ENCODE results near the gene TTR.

The TTR gene

DNA sequence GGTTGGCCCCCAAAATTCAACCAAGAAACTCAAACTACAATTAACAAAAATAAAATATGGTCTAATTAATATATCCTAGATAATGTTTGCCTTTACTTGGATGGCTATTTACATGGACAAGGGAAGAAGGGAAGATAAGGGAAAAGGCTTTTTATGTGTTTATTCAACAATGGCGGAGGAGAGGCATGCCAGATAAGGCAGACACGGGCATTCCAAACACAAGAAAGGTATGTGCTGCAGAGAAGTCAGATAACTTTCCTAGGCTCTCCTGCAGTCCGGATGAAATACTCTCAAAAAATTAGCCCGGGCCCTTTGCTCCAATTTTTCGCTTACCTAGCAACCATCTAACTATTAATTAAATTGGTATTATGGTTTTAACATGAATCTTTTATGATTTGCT lies 5.1 kb upstream of the TTR start:
- no peak overlapping the region for H3K4me3 ChIP-seq (ENCODE audit: low read depth, low read length)
- TF ChIP-seq, protein P1, sequence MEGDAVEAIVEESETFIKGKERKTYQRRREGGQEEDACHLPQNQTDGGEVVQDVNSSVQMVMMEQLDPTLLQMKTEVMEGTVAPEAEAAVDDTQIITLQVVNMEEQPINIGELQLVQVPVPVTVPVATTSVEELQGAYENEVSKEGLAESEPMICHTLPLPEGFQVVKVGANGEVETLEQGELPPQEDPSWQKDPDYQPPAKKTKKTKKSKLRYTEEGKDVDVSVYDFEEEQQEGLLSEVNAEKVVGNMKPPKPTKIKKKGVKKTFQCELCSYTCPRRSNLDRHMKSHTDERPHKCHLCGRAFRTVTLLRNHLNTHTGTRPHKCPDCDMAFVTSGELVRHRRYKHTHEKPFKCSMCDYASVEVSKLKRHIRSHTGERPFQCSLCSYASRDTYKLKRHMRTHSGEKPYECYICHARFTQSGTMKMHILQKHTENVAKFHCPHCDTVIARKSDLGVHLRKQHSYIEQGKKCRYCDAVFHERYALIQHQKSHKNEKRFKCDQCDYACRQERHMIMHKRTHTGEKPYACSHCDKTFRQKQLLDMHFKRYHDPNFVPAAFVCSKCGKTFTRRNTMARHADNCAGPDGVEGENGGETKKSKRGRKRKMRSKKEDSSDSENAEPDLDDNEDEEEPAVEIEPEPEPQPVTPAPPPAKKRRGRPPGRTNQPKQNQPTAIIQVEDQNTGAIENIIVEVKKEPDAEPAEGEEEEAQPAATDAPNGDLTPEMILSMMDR (IDR thresholded peaks at IDR 0.05; ENCODE audit: low read depth, low read length, missing control alignments), result no peak
- DNase-seq (ENCODE audit: low read depth), result no peak

DNA sequence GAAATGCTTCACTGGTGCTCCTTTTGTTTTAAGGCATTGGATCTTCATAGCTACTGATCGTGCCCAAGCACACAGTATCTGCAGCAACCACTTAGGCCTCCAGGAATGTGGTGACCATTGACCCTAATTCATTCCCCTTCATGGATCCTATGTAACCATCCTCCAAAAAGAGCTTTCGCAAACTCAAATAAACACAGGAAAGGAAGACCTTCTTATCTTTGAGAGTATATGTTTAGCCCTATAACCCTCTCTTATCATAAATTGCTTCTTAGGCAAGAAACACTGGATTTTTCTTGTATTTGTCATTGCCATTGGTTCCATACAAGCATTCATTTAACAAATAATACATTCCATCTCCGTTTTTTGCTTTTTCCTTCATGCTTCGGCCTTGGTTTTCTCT lies 4.1 kb upstream of the TTR start:
- TF ChIP-seq, protein P1 (IDR thresholded peaks at IDR 0.05; ENCODE audit: low read depth, low read length, missing control alignments), result no peak
- no peak overlapping the region for H3K4me3 ChIP-seq (ENCODE audit: low read depth, low read length)
- DNase-seq (ENCODE audit: low read depth), result no peak

DNA sequence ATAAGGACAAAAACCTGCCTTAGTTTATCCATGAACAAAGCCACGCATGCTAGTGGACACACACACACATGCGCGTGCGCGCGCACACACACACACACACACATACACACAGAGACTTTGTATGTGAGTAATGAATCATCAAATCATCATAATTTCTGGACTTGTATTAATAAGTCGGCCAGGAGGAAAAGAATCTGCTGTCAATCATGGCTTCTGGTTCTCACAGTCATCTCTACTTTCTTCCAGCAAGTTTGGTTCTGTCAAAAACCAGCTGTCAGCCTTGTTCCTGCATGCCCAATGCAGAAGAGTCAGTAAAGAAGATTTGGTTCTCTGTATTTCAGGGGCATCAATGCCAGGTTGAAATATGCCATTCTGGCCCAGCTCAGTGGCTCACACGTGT lies 1.1 kb upstream of the TTR start:
- DNase-seq (ENCODE audit: low read depth), result no peak
- no peak overlapping the region for H3K4me3 ChIP-seq (ENCODE audit: low read depth, low read length)
- TF ChIP-seq, protein P1 (IDR thresholded peaks at IDR 0.05; ENCODE audit: low read depth, low read length, missing control alignments), result no peak

DNA sequence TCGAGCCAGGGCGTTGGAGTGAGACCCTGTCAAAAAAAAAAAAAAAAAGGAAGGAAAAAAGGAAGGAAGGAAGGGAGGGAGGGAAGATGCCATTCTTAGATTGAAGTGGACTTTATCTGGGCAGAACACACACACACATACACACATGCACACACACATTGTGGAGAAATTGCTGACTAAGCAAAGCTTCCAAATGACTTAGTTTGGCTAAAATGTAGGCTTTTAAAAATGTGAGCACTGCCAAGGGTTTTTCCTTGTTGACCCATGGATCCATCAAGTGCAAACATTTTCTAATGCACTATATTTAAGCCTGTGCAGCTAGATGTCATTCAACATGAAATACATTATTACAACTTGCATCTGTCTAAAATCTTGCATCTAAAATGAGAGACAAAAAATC lies 564 bp upstream of the TTR start:
- no peak for DNase-seq (ENCODE audit: low read depth)
- H3K4me3 ChIP-seq (ENCODE audit: low read depth, low read length), result no peak overlapping the region
- TF ChIP-seq, protein P1 (IDR thresholded peaks at IDR 0.05; ENCODE audit: low read depth, low read length, missing control alignments), result no peak

DNA sequence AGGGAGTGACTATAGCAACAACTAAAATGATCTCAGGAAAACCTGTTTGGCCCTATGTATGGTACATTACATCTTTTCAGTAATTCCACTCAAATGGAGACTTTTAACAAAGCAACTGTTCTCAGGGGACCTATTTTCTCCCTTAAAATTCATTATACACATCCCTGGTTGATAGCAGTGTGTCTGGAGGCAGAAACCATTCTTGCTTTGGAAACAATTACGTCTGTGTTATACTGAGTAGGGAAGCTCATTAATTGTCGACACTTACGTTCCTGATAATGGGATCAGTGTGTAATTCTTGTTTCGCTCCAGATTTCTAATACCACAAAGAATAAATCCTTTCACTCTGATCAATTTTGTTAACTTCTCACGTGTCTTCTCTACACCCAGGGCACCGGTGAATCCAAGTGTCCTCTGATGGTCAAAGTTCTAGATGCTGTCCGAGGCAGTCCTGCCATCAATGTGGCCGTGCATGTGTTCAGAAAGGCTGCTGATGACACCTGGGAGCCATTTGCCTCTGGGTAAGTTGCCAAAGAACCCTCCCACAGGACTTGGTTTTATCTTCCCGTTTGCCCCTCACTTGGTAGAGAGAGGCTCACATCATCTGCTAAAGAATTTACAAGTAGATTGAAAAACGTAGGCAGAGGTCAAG lies 955 bp downstream of the TTR start:
- no peak for DNase-seq (ENCODE audit: low read depth)
- TF ChIP-seq, protein P1 (IDR thresholded peaks at IDR 0.05; ENCODE audit: low read depth, low read length, missing control alignments), result no peak
- no peak overlapping the region for H3K4me3 ChIP-seq (ENCODE audit: low read depth, low read length)

DNA sequence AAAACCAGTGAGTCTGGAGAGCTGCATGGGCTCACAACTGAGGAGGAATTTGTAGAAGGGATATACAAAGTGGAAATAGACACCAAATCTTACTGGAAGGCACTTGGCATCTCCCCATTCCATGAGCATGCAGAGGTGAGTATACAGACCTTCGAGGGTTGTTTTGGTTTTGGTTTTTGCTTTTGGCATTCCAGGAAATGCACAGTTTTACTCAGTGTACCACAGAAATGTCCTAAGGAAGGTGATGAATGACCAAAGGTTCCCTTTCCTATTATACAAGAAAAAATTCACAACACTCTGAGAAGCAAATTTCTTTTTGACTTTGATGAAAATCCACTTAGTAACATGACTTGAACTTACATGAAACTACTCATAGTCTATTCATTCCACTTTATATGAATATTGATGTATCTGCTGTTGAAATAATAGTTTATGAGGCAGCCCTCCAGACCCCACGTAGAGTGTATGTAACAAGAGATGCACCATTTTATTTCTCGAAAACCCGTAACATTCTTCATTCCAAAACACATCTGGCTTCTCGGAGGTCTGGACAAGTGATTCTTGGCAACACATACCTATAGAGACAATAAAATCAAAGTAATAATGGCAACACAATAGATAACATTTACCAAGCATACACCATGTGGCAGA lies 3.6 kb downstream of the TTR start:
- TF ChIP-seq, protein P1 (IDR thresholded peaks at IDR 0.05; ENCODE audit: low read depth, low read length, missing control alignments), result no peak
- DNase-seq (ENCODE audit: low read depth), result no peak

More for the DNA sequence above, 3.6 kb downstream of the TTR start:
- H3K4me3 ChIP-seq (ENCODE audit: low read depth, low read length), result no peak overlapping the region

All from GM12864 (cell line).